OCI-LY7 (cell line): ENCODE results near the gene RITA1.

Experiments used
- EZH2phosphoT487 ChIP-seq: fragments of 200-600 bp; sonication (generic); IDR thresholded peaks from 2 replicates; pipeline ENCODE4 v1.6.1; 2018; ENCODE audit warnings: low read depth, borderline replicate concordance, mild to moderate bottlenecking, mixed run types, antibody characterized with exemption, low read length, moderate library complexity, mixed read lengths
- TF ChIP-seq, protein P1 (sequence below): fragments of 200-600 bp; sonication (generic); conservative IDR thresholded peaks from 2 replicates; pipeline ENCODE4 v1.5.1; 2014; ENCODE audit warnings: mild to moderate bottlenecking, antibody characterized with exemption, low read length, moderate library complexity, mixed read lengths

GRCh38 chr12:113143959-113144358 is 41.6 kb upstream of the RITA1 start:
- TF ChIP-seq, protein P1, sequence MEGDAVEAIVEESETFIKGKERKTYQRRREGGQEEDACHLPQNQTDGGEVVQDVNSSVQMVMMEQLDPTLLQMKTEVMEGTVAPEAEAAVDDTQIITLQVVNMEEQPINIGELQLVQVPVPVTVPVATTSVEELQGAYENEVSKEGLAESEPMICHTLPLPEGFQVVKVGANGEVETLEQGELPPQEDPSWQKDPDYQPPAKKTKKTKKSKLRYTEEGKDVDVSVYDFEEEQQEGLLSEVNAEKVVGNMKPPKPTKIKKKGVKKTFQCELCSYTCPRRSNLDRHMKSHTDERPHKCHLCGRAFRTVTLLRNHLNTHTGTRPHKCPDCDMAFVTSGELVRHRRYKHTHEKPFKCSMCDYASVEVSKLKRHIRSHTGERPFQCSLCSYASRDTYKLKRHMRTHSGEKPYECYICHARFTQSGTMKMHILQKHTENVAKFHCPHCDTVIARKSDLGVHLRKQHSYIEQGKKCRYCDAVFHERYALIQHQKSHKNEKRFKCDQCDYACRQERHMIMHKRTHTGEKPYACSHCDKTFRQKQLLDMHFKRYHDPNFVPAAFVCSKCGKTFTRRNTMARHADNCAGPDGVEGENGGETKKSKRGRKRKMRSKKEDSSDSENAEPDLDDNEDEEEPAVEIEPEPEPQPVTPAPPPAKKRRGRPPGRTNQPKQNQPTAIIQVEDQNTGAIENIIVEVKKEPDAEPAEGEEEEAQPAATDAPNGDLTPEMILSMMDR: no peak
- TF ChIP-seq EZH2phosphoT487: no peak
